Sigmoid colon (tissue), 4 donors: ENCODE data around the gene JMJD7.

Experiments used
- EP300 ChIP-seq, 4 donors: sonication (generic); formaldehyde crosslinking; IDR thresholded peaks; one replicate each; pipeline ENCODE4 v1.6.1; 2017; ENCODE audit warnings: antibody characterized with exemption in 4 of 4
- POLR2AphosphoS5 ChIP-seq, 4 donors: sonication (generic); formaldehyde crosslinking; IDR thresholded peaks; one replicate each; pipeline ENCODE4 v1.6.1; 2017; ENCODE audit warnings: antibody characterized with exemption in 4 of 4
- TF ChIP-seq, protein P1 (sequence below), 4 experiments: fragments of 450-650 bp in 3 of 4; fragments of 200-600 bp in 1 of 4; IDR thresholded peaks; one replicate each; pipeline ENCODE4 v1.5.1; 2016 to 2019; ENCODE audit warnings: antibody characterized with exemption in 4 of 4, mild to moderate bottlenecking in 3 of 4, moderate library complexity in 2 of 4

DNA sequence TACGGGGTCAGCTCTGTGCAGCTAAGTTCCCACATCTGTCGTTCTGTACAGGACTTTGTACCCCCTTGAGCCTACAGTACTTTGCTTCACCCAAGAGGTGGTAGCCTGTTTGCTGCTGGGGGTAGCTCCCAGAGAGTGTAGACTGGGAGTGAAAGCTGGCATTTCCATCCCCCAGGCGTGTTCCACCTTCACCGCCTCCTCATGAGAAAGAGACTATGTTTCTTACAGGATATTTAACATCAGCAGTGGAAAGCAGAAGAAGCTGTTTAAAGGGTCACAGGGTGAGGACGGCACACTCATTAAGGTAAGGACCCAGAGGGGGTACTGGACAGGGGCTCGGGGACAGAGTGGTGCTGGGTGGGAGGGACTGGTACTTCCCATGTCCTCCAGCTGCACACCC is 10.1 kb upstream of the JMJD7 start:
- no peak for TF ChIP-seq EP300 (IDR thresholded peaks at IDR 0.05)
- TF ChIP-seq, protein P1, sequence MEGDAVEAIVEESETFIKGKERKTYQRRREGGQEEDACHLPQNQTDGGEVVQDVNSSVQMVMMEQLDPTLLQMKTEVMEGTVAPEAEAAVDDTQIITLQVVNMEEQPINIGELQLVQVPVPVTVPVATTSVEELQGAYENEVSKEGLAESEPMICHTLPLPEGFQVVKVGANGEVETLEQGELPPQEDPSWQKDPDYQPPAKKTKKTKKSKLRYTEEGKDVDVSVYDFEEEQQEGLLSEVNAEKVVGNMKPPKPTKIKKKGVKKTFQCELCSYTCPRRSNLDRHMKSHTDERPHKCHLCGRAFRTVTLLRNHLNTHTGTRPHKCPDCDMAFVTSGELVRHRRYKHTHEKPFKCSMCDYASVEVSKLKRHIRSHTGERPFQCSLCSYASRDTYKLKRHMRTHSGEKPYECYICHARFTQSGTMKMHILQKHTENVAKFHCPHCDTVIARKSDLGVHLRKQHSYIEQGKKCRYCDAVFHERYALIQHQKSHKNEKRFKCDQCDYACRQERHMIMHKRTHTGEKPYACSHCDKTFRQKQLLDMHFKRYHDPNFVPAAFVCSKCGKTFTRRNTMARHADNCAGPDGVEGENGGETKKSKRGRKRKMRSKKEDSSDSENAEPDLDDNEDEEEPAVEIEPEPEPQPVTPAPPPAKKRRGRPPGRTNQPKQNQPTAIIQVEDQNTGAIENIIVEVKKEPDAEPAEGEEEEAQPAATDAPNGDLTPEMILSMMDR (IDR thresholded peaks at IDR 0.05): no peak
- TF ChIP-seq POLR2AphosphoS5 (IDR thresholded peaks at IDR 0.05): no peak
